Central memory CD8-positive, alpha-beta T cell (primary cell): ENCODE measurements around the gene ZNF345.

Experiments used
- ATAC-seq: fragments of 150-1000 bp; cut with Tn5 transposase; replicated peaks from 2 replicates; pipeline ENCODE4 v1.10.0; 2022; ENCODE audit warnings: mild to moderate bottlenecking, moderate FRiP score, moderate number of reproducible peaks; ENCODE audit not compliant: poor library complexity, severe bottlenecking; ENCODE audit errors: extremely low read depth
- DNase-seq, 2 donors: peaks; one replicate each; pipeline ENCODE4 v3.0.0; 2021; ENCODE audit warnings: low spot score in 2 of 2
- H3K27ac Mint-ChIP-seq: one replicate; pipeline ENCODE4 v1.8.0; 2022; ENCODE audit warnings: low read depth, mild to moderate bottlenecking, moderate library complexity, mixed read lengths
- H3K27me3 Mint-ChIP-seq: one replicate; pipeline ENCODE4 v1.8.0; 2022; ENCODE audit warnings: mixed read lengths
- H3K36me3 Mint-ChIP-seq: one replicate; pipeline ENCODE4 v1.8.0; 2022; ENCODE audit warnings: mild to moderate bottlenecking, moderate library complexity, mixed read lengths; ENCODE audit not compliant: insufficient read depth
- H3K4me1 Mint-ChIP-seq: one replicate; pipeline ENCODE4 v1.8.0; 2022; ENCODE audit warnings: mixed read lengths
- H3K4me3 Mint-ChIP-seq: one replicate; pipeline ENCODE4 v1.8.0; 2022; ENCODE audit warnings: mild to moderate bottlenecking, moderate library complexity, mixed read lengths
- H3K9me3 Mint-ChIP-seq: one replicate; pipeline ENCODE4 v1.8.0; 2022; ENCODE audit warnings: mixed read lengths

Gene ZNF345

GRCh38 chr19:36851898-36852297, 1.2 kb downstream of the ZNF345 start:
- DNase-seq (no peak), ATAC-seq (no peak)
- peak overlapping the region; percentile 87 for H3K27ac Mint-ChIP-seq
- H3K9me3 Mint-ChIP-seq, result peaks cover 11% of the 10 kb centered on the region
- H3K4me1 Mint-ChIP-seq, result peaks cover 17% of the 10 kb centered on the region
- H3K27me3 Mint-ChIP-seq, result no peaks in the 10 kb centered on the region
- H3K36me3 Mint-ChIP-seq, result peaks cover 22% of the 10 kb centered on the region
- H3K4me3 Mint-ChIP-seq, result no peak overlapping the region

DNA sequence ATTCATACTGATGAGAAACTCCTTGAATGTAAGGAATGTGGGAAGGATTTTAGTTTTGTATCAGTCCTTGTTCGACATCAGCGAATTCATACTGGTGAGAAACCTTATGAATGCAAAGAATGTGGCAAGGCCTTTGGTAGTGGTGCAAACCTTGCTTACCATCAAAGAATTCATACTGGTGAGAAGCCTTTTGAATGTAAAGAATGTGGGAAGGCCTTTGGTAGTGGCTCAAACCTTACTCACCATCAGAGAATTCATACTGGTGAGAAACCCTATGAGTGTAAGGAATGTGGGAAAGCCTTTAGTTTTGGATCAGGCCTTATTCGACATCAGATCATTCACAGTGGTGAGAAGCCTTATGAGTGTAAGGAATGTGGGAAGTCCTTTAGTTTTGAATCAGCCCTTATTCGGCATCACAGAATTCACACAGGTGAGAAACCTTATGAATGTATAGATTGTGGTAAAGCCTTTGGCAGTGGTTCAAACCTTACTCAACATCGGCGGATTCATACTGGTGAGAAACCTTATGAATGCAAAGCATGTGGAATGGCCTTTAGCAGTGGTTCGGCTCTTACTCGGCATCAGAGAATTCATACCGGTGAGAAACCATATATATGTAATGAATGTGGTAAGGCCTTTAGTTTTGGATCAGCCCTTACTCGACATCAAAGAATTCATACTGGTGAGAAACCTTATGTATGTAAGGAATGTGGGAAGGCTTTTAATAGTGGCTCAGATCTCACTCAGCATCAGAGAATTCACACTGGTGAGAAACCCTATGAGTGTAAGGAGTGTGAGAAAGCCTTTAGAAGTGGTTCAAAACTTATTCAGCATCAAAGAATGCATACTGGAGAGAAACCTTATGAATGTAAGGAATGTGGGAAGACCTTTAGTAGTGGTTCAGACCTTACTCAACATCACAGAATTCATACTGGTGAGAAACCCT, 26.6 kb downstream of the ZNF345 start:
- H3K36me3 Mint-ChIP-seq, result peaks cover 7% of the 10 kb centered on the region
- no peak overlapping the region for H3K27ac Mint-ChIP-seq
- no peaks in the 10 kb centered on the region for H3K4me1 Mint-ChIP-seq
- H3K27me3 Mint-ChIP-seq, result no peaks in the 10 kb centered on the region
- no peak overlapping the region for H3K4me3 Mint-ChIP-seq
- DNase-seq (no peak), ATAC-seq (no peak)
- H3K9me3 Mint-ChIP-seq, result peaks cover 35% of the 10 kb centered on the region

- Mint-ChIP-seq H3K27me3 (no peaks in the 10 kb centered on the region), H3K4me1 (no peaks in the 10 kb centered on the region), H3K36me3 (peaks cover 27% of the 10 kb centered on the region), H3K9me3 (peaks cover 45% of the 10 kb centered on the region), H3K27ac (no peak overlapping the region), H3K4me3 (no peak overlapping the region)
- DNase-seq (no peak), ATAC-seq (no peak)
Measured at GRCh38 chr19:36891768-36892357, 41.2 kb downstream of the ZNF345 start.

DNA sequence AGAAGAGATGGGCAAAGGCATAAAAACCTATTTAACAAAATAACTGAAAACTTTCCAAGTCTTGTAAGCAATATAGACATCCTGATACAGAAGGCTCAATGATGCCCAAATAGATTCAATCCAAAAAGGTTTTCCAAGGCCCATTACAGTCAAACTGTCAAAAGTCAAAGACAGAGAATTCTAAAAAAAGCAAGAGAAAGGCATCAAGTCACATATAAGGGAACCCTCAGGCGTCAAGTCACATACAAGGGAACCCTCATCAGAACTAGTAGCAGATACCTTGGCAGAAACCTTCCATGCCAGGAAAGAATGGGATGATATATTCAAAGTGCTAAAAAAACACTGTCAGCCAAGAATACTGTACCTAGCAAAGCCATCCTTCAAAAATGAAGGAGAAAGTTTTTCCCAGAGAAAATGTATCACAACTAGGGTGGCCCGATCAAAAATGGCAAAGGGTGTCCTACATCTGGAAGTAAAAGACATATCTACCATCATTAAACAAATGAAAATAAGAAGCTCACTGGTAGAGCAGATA, 44.2 kb downstream of the ZNF345 start:
- Mint-ChIP-seq H3K9me3 (peaks cover 56% of the 10 kb centered on the region), H3K27me3 (no peaks in the 10 kb centered on the region), H3K36me3 (peaks cover 28% of the 10 kb centered on the region), H3K4me3 (no peak overlapping the region), H3K27ac (no peak overlapping the region), H3K4me1 (no peaks in the 10 kb centered on the region)
- no peak for DNase-seq
- no peak for ATAC-seq

DNA sequence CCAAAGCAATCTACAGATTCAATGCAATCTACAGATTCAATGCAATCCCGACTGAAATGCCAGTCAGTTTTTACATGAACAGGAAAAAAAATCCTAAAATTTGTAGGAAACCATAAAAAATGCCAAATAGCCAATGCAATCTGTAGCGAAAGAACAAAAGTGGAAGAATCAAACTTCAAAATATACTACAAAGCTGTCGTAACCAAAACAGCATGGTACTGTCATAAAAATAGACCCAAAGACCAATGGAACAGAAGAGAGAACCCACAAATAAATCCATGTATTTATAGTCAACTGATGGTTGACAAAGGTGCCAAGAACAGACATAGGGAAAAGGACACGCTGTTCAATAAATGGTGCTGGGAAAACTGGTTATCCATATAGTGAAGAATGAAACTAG, 47.7 kb downstream of the ZNF345 start:
- DNase-seq, result no peak
- ATAC-seq, result no peak
- Mint-ChIP-seq H3K27ac (no peak overlapping the region), H3K27me3 (no peaks in the 10 kb centered on the region), H3K4me3 (no peak overlapping the region), H3K9me3 (peaks cover 45% of the 10 kb centered on the region), H3K4me1 (no peaks in the 10 kb centered on the region), H3K36me3 (peaks cover 17% of the 10 kb centered on the region)

DNA sequence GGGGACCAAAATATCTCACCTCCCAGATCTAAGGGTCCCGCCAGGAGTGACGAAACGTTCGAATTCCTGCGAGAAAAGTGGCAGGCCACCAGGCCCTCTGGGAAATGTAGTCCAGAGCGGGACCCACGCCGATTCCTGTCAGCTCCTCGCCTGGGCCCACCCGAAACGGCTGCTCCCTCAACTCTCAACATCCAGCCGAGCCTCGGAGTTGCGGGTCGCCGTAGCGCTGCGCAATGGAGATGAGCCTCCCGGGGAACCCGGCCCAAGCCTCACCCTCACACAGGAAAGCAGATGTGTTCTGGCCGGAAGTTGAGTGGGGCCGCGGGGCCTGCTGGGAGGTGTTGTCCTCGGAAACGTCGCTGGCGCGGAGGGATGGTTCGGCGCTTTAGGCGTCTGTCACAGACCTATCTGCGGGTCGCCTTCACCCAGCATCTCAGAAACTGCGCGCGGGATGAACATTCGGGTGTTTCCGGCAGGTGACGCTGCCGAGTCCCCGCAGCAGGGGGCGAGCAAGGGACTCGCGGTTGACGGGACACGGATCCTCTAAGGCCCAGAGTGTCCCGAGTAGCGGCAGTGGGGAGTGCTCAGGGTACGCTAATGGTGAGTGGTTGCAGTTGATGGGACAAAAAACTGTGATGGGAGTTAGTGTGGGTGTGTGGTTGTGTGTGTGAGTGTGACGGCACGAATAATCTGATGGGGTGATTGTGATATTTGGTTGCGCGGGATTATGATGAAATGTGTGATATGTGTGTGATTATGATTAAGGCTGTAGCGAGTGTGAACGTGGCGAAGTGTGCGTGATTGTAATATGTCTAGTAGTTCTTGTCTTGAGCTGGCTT, 65.5 kb downstream of the ZNF345 start, which contains the start of the genes ZNF568 and ZNF829:
ZNF568 (plus strand) TSS at position 341 of the 839 bp plus-strand sequence. CDS start 6,439 bp downstream, outside the sequence.
ZNF829 (minus strand) TSS at position 300 of the 839 bp plus-strand sequence. CDS start 1,124 bp downstream, outside the sequence.
- no peaks in the 10 kb centered on the region for H3K9me3 Mint-ChIP-seq
- no peaks in the 10 kb centered on the region for H3K27me3 Mint-ChIP-seq
- ATAC-seq (peak; percentile 99), DNase-seq (peak; percentile 84 to 94)
- peak within 1 kb of the TSS; percentile 90 for H3K27ac Mint-ChIP-seq
- H3K36me3 Mint-ChIP-seq, result peaks cover 12% of the 10 kb centered on the region
- H3K4me3 Mint-ChIP-seq, result peak within 1 kb of the TSS; percentile 88
- H3K4me1 Mint-ChIP-seq, result peaks cover 28% of the 10 kb centered on the region

GRCh38 chr19:36916991-36917390, 66.3 kb downstream of the ZNF345 start:
- no peak for ATAC-seq

DNA sequence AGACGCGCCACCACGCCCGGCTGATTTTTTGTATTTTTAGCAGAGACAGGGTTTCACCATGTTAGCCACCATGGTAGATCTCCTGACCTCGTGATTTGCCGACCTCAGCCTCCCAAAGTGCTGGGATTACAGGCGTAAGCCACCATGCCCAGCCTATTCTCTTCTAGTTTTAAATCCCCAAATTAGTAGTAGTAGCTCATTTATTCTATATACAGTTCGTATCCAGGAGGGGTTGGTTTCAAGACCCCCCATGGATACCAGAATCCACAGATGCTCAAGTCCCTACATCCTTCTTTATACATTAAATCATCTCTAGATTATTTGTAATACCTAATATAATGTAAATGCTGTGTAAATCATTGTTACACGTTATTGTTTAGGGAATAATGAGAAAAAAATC, 67.4 kb downstream of the ZNF345 start:
- peak overlapping the region; percentile 88 for H3K4me3 Mint-ChIP-seq
- ATAC-seq (no peak), DNase-seq (no peak)
- H3K27me3 Mint-ChIP-seq, result no peaks in the 10 kb centered on the region
- no peaks in the 10 kb centered on the region for H3K9me3 Mint-ChIP-seq
- H3K27ac Mint-ChIP-seq, result no peak overlapping the region
- H3K36me3 Mint-ChIP-seq, result peaks cover 12% of the 10 kb centered on the region
- peaks cover 28% of the 10 kb centered on the region for H3K4me1 Mint-ChIP-seq

More at GRCh38 chr19:36916991-36917390, 66.3 kb downstream of the ZNF345 start:
- Mint-ChIP-seq H3K9me3 (no peaks in the 10 kb centered on the region), H3K4me3 (peak overlapping the region; percentile 88), H3K4me1 (peaks cover 28% of the 10 kb centered on the region), H3K27ac (peak overlapping the region; percentile 90), H3K27me3 (no peaks in the 10 kb centered on the region), H3K36me3 (peaks cover 12% of the 10 kb centered on the region)
- no peak for DNase-seq
